ENCODE results near the gene NCF4.

DNA sequence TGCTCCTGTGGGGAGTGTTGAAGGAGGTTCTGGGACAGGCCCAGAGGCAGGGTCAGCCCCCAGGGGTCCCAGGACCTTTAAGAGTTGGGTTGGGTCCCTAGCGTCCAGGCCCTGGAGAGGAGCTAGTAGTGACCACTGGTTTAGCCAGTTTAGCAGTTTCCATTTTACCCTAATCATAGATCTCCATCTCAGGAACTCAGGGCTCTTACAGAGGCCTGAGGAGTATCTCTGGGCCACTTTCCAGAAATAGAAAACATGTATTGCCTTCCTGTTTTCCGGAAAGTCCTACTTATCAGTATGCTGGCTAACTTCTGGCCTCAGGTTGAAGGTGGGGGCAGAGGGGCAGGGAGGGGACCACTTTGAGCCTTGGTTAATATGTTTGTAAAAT is 13.5 kb downstream of the NCF4 start:
- TF ChIP-seq ARNTL (CRISPR knock-in tag; IDR thresholded peaks at IDR 0.05; ENCODE audit: borderline replicate concordance, low read depth) = no peak
- no peak for TF ChIP-seq RARB (CRISPR knock-in tag; IDR thresholded peaks at IDR 0.05)
- no peak for TF ChIP-seq PPARA (CRISPR knock-in tag; IDR thresholded peaks at IDR 0.05; ENCODE audit: borderline replicate concordance)
- TF ChIP-seq, protein P1, sequence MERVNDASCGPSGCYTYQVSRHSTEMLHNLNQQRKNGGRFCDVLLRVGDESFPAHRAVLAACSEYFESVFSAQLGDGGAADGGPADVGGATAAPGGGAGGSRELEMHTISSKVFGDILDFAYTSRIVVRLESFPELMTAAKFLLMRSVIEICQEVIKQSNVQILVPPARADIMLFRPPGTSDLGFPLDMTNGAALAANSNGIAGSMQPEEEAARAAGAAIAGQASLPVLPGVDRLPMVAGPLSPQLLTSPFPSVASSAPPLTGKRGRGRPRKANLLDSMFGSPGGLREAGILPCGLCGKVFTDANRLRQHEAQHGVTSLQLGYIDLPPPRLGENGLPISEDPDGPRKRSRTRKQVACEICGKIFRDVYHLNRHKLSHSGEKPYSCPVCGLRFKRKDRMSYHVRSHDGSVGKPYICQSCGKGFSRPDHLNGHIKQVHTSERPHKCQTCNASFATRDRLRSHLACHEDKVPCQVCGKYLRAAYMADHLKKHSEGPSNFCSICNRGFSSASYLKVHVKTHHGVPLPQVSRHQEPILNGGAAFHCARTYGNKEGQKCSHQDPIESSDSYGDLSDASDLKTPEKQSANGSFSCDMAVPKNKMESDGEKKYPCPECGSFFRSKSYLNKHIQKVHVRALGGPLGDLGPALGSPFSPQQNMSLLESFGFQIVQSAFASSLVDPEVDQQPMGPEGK (CRISPR knock-in tag; IDR thresholded peaks at IDR 0.05; ENCODE audit: borderline replicate concordance) = no peak
- no peak for TF ChIP-seq ZFP3 (CRISPR knock-in tag; IDR thresholded peaks at IDR 0.05)
- no peak for TF ChIP-seq ESRRG (CRISPR knock-in tag; IDR thresholded peaks at IDR 0.05)
- no peak for TF ChIP-seq ZFP30 (CRISPR knock-in tag; IDR thresholded peaks at IDR 0.05)
